SU-DHL-6 (cell line): ENCODE results near the gene IFI44.

Experiments used
- H2AFZ ChIP-seq: fragments of 200-600 bp; sonication (generic); 2 replicates; pipeline ENCODE4 v1.6.1; 2014; ENCODE audit warnings: low read depth, mild to moderate bottlenecking, moderate library complexity, mixed read lengths, antibody characterized with exemption, low read length; ENCODE audit not compliant: severe bottlenecking
- H3F3A ChIP-seq: fragments of 200-600 bp; shearing (Covaris generic); 2 replicates; pipeline ENCODE4 v1.6.0; 2016; ENCODE audit warnings: antibody characterized with exemption, mild to moderate bottlenecking; ENCODE audit not compliant: insufficient read depth
- H3K27ac ChIP-seq: fragments of 200-600 bp; sonication (generic); 2 replicates; pipeline ENCODE4 v1.5.1; 2016; ENCODE audit warnings: low read depth, mild to moderate bottlenecking, low read length, moderate library complexity, mixed read lengths
- H3K27me3 ChIP-seq: fragments of 200-600 bp; sonication (generic), shearing (Covaris generic); 2 replicates; pipeline ENCODE4 v1.6.0; 2014; ENCODE audit warnings: mild to moderate bottlenecking, low read length
- H3K36me3 ChIP-seq: fragments of 200-600 bp; sonication (generic); 2 replicates; pipeline ENCODE4 v1.6.1; 2014; ENCODE audit warnings: mild to moderate bottlenecking, low read length, mixed read lengths
- H3K4me2 ChIP-seq: fragments of 300-600, 200-600 bp; shearing (Covaris generic), sonication (generic); 2 replicates; pipeline ENCODE4 v1.6.0; 2014; ENCODE audit warnings: low read length, low read depth, mild to moderate bottlenecking; ENCODE audit not compliant: poor library complexity, severe bottlenecking
- H3K4me3 ChIP-seq: fragments of 200-600 bp; sonication (generic); 2 replicates; pipeline ENCODE4 v1.5.1; 2014; ENCODE audit warnings: antibody characterized with exemption, low read length, mild to moderate bottlenecking, mixed read lengths; ENCODE audit not compliant: insufficient read depth, poor library complexity, severe bottlenecking
- H3K79me2 ChIP-seq: fragments of 200-600 bp; sonication (generic); 2 replicates; pipeline ENCODE4 v1.6.1; 2014; ENCODE audit warnings: mild to moderate bottlenecking, low read length, moderate library complexity; ENCODE audit not compliant: insufficient read depth
- H3K9ac ChIP-seq: fragments of 200-600 bp; sonication (generic); 2 replicates; pipeline ENCODE4 v1.7.0; 2014; ENCODE audit warnings: mild to moderate bottlenecking, low read length
- H3K9me2 ChIP-seq: fragments of 200-600 bp; sonication (generic); replicated peaks from 2 replicates; pipeline ENCODE4 v1.6.1; 2014; ENCODE audit warnings: low read length; ENCODE audit not compliant: insufficient read depth
- H3K9me3 ChIP-seq: fragments of 200-600 bp; sonication (generic); 2 replicates; pipeline ENCODE4 v1.6.1; 2014; ENCODE audit warnings: low read length, mixed read lengths; ENCODE audit not compliant: insufficient read depth
- H4K20me1 ChIP-seq: fragments of 200-600 bp; sonication (generic); 2 replicates; pipeline ENCODE4 v1.6.1; 2014; ENCODE audit warnings: low read depth, mild to moderate bottlenecking, antibody characterized with exemption, low read length, moderate library complexity, mixed read lengths
- EZH2phosphoT487 ChIP-seq: fragments of 200-600 bp; sonication (generic), shearing (Covaris generic); conservative IDR thresholded peaks from 2 replicates; pipeline ENCODE4 v1.6.1; 2018; ENCODE audit warnings: mild to moderate bottlenecking, antibody characterized with exemption, low read length, moderate library complexity, mixed read lengths
- TF ChIP-seq, protein P1 (sequence below): fragments of 200-600 bp; sonication (generic); IDR thresholded peaks from one replicate; pipeline ENCODE4 v1.5.1; 2017; ENCODE audit warnings: antibody characterized with exemption, mild to moderate bottlenecking, low read length, moderate library complexity; ENCODE audit not compliant: insufficient read depth, poor library complexity, severe bottlenecking

IFI44 gene

GRCh38 chr1:78624035-78624434 is 25.6 kb upstream of the IFI44 start:
- H3K9ac ChIP-seq = no peak overlapping the region
- no peaks in the 10 kb centered on the region for H3K79me2 ChIP-seq
- H3K4me2 ChIP-seq = no peak overlapping the region
- H3F3A ChIP-seq = no peaks in the 10 kb centered on the region
- H4K20me1 ChIP-seq = no peaks in the 10 kb centered on the region
- no peaks in the 10 kb centered on the region for H3K9me3 ChIP-seq
- H2AFZ ChIP-seq = no peak overlapping the region
- no peaks in the 10 kb centered on the region for H3K36me3 ChIP-seq
- TF ChIP-seq, protein P1, sequence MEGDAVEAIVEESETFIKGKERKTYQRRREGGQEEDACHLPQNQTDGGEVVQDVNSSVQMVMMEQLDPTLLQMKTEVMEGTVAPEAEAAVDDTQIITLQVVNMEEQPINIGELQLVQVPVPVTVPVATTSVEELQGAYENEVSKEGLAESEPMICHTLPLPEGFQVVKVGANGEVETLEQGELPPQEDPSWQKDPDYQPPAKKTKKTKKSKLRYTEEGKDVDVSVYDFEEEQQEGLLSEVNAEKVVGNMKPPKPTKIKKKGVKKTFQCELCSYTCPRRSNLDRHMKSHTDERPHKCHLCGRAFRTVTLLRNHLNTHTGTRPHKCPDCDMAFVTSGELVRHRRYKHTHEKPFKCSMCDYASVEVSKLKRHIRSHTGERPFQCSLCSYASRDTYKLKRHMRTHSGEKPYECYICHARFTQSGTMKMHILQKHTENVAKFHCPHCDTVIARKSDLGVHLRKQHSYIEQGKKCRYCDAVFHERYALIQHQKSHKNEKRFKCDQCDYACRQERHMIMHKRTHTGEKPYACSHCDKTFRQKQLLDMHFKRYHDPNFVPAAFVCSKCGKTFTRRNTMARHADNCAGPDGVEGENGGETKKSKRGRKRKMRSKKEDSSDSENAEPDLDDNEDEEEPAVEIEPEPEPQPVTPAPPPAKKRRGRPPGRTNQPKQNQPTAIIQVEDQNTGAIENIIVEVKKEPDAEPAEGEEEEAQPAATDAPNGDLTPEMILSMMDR = no peak
- TF ChIP-seq EZH2phosphoT487 = no peak
- H3K9me2 ChIP-seq = no peaks in the 10 kb centered on the region
- H3K4me3 ChIP-seq = no peak overlapping the region
- no peak overlapping the region for H3K27ac ChIP-seq
- H3K27me3 ChIP-seq = no peaks in the 10 kb centered on the region

- H3K9ac ChIP-seq = no peak overlapping the region
- no peak overlapping the region for H2AFZ ChIP-seq
- no peaks in the 10 kb centered on the region for H4K20me1 ChIP-seq
- H3K4me3 ChIP-seq = no peak overlapping the region
- H3K9me3 ChIP-seq = no peaks in the 10 kb centered on the region
- no peaks in the 10 kb centered on the region for H3K9me2 ChIP-seq
- no peaks in the 10 kb centered on the region for H3K79me2 ChIP-seq
- H3K27me3 ChIP-seq = no peaks in the 10 kb centered on the region
- H3K36me3 ChIP-seq = no peaks in the 10 kb centered on the region
- H3K4me2 ChIP-seq = no peak overlapping the region
- H3F3A ChIP-seq = no peaks in the 10 kb centered on the region
- no peak overlapping the region for H3K27ac ChIP-seq
- TF ChIP-seq EZH2phosphoT487 = no peak
- TF ChIP-seq, protein P1 = no peak
Measured at GRCh38 chr1:78627321-78627720, 22.3 kb upstream of the IFI44 start.

DNA sequence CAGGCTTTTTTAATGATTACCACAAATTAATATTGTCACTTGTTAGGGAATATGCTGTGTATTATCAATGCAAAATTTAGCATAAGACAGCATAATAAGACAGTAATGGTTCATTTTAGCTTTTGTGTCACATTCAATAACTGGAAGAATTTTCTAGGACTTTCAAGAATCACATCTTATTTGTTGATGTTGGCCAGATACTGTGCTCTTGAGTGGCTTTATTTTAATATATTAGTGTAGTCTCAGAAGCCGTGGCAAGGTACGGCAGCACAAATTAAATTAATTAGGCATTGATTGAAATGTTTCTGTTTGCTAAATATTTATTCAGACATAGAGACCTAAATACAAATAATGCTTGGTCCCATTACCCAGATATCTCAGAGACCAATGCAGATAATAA is 19.0 kb upstream of the IFI44 start:
- H3K36me3 ChIP-seq = no peaks in the 10 kb centered on the region
- no peaks in the 10 kb centered on the region for H3K27me3 ChIP-seq
- H3K9me2 ChIP-seq = no peaks in the 10 kb centered on the region
- no peaks in the 10 kb centered on the region for H3K79me2 ChIP-seq
- H4K20me1 ChIP-seq = no peaks in the 10 kb centered on the region
- H2AFZ ChIP-seq = no peak overlapping the region
- no peaks in the 10 kb centered on the region for H3K9me3 ChIP-seq
- no peak overlapping the region for H3K9ac ChIP-seq
- no peaks in the 10 kb centered on the region for H3F3A ChIP-seq
- H3K4me2 ChIP-seq = no peak overlapping the region
- no peak overlapping the region for H3K27ac ChIP-seq
- no peak overlapping the region for H3K4me3 ChIP-seq
- TF ChIP-seq EZH2phosphoT487 = no peak
- TF ChIP-seq, protein P1 = no peak
